ENCODE measurements around the gene NPC1L1. TPM values are rescaled to one million over a fixed set of nuclear protein-coding genes. Genes with fewer than 3 reads are reported as not detected.

NPC1L1 gene
- total RNA-seq, 1 experiment from 2014 or later: 0.04 TPM

DNA sequence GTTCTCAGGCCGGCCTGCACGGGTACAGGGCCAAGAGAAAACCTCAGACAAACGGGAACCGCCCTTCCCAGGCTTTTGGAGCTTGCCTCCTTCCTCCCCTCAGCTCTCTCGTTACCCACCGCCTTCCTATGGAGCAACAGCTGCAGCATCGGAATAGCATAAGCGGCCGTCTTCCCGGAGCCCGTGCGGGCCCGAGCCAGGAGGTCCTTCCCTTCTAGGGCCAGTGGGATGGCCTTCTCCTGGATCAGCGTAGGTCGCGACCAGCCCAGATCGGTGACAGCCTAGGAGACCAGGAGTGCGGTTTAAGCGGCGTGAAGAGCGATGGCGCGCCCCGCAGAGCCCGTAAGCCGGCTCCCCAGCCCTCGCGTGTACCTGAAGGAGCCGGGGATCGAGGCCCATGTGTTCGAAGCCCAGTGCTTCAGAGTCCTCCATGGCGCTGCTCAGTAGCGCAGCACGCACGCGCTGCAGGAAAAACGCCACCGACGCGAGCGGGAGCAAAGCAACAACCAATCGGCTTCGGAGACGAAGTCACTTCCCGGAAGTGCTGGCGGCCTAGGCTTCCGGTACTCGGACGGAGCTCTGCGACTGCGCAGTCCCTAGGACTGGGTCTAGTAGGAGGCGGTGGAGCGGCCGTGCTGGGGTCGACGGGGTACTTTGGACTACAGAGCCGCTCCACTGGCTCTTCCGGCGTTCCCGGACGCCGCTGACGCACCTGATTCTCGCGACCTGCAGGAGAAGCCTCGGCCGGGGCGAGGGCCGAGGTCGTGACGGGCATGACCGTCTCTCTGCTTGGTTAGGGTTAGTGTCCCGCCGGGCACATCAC lies 32.5 kb upstream of the NPC1L1 start, which contains the start of gene DDX56:
DDX56 (minus strand) TSS at position 445 of the 823 bp plus-strand sequence; CDS start at position 432, 13 bp downstream.
- Histone ChIP-seq H4K20me1 (ENCODE audit: low read length) (no peaks in the 10 kb centered on the region), H3K4me2 (ENCODE audit: low read length) (peak within 1 kb of the TSS; percentile 96), H3K27me3 (ENCODE audit: low read length) (no peaks in the 10 kb centered on the region), H2AFZ (ENCODE audit: low read length) (peak within 1 kb of the TSS; percentile 74), H3K4me1 (ENCODE audit: insufficient read depth, low read length) (peaks cover 26% of the 10 kb centered on the region), H3K27ac (ENCODE audit: low read length) (peak within 1 kb of the TSS; percentile 66), H3K9ac (ENCODE audit: low read length) (peak within 1 kb of the TSS; percentile 97), H3K36me3 (ENCODE audit: low read depth, low read length) (peaks cover 49% of the 10 kb centered on the region), H3K9me3 (ENCODE audit: low read length) (no peaks in the 10 kb centered on the region), H3K4me3 (ENCODE audit: low read length) (peak within 1 kb of the TSS; percentile 91), H3K9me2 (replicated peaks; ENCODE audit: low read length) (no peaks in the 10 kb centered on the region), H3K79me2 (ENCODE audit: low read length) (peaks cover 61% of the 10 kb centered on the region), H3F3A (ENCODE audit: low read length, unreplicated experiment) (no peaks in the 10 kb centered on the region)
- no peak for TF ChIP-seq EZH2phosphoT487 (IDR thresholded peaks at IDR 0.05; ENCODE audit: borderline replicate concordance, low read length)
- no peak for TF ChIP-seq EZH2 (IDR thresholded peaks at IDR 0.05; ENCODE audit: low read length, unreplicated experiment)
- DNase-seq (peak; percentile 96), ATAC-seq (peak; percentile 95)
- ChIA-PET CTCF (interaction anchor here (0.6 to 1.0 kb wide), 3 partner anchors 8 to 35 kb away, joined by 3 to 6 read pairs (median 5); no protein-coding TSS in a partner anchor), POLR2A (ENCODE audit: unreplicated experiment) (interaction anchor here (0.7 to 1.0 kb wide), 2 partner anchors 9 to 60 kb away, joined by 3 to 5 read pairs; partner anchors contain the start of gene TMED4)
- intact Hi-C loops (cut with micrococcal nuclease): no loop called here
- BruUV-seq (replicated peaks): no TSS peak

- Histone ChIP-seq H3K9ac (ENCODE audit: low read length) (peak overlapping the region; percentile 97), H3K4me2 (ENCODE audit: low read length) (peak overlapping the region; percentile 96), H2AFZ (ENCODE audit: low read length) (no peak overlapping the region), H3K9me3 (ENCODE audit: low read length) (no peaks in the 10 kb centered on the region), H4K20me1 (ENCODE audit: low read length) (no peaks in the 10 kb centered on the region), H3K27me3 (ENCODE audit: low read length) (no peaks in the 10 kb centered on the region), H3K79me2 (ENCODE audit: low read length) (peaks cover 56% of the 10 kb centered on the region), H3K9me2 (replicated peaks; ENCODE audit: low read length) (no peaks in the 10 kb centered on the region), H3F3A (ENCODE audit: low read length, unreplicated experiment) (no peaks in the 10 kb centered on the region), H3K4me1 (ENCODE audit: insufficient read depth, low read length) (peaks cover 26% of the 10 kb centered on the region), H3K27ac (ENCODE audit: low read length) (peak overlapping the region; percentile 66), H3K4me3 (ENCODE audit: low read length) (peak overlapping the region; percentile 91), H3K36me3 (ENCODE audit: low read depth, low read length) (peaks cover 53% of the 10 kb centered on the region)
- no TSS peak for BruUV-seq (replicated peaks)
- no peak for TF ChIP-seq EZH2 (IDR thresholded peaks at IDR 0.05; ENCODE audit: low read length, unreplicated experiment)
- no peak for DNase-seq
- ChIA-PET POLR2A (ENCODE audit: unreplicated experiment) (interaction anchor here (0.5 to 0.8 kb wide), 2 partner anchors 9 to 12 kb away, joined by 3 to 6 read pairs; partner anchors contain the start of gene TMED4), CTCF (no interaction called here)
- no peak for ATAC-seq
- intact Hi-C loops (cut with micrococcal nuclease): no loop called here
These were observed 31.6 kb upstream of the NPC1L1 start for GRCh38 chr7:44572771-44573170.

- intact Hi-C loops (cut with micrococcal nuclease): loop anchor here (5.0 kb wide), 1 partner anchor 83 kb away; no protein-coding TSS in a partner anchor
- CTCF ChIA-PET: no interaction called here
- peaks cover 63% of the 10 kb centered on the region for H3K36me3 ChIP-seq (ENCODE audit: low read depth, low read length)
- POLR2A ChIA-PET (ENCODE audit: unreplicated experiment): no interaction called here
- H3K9me3 ChIP-seq (ENCODE audit: low read length): no peaks in the 10 kb centered on the region
- ATAC-seq (no peak), DNase-seq (no peak)
- no peak for TF ChIP-seq EZH2 (IDR thresholded peaks at IDR 0.05; ENCODE audit: low read length, unreplicated experiment)
- no peak overlapping the region for H3K27ac ChIP-seq (ENCODE audit: low read length)
- H3K9me2 ChIP-seq (replicated peaks; ENCODE audit: low read length): no peaks in the 10 kb centered on the region
- peaks cover 52% of the 10 kb centered on the region for H3K79me2 ChIP-seq (ENCODE audit: low read length)
- no peak overlapping the region for H3K4me3 ChIP-seq (ENCODE audit: low read length)
- no peak overlapping the region for H2AFZ ChIP-seq (ENCODE audit: low read length)
- H4K20me1 ChIP-seq (ENCODE audit: low read length): peaks cover 4% of the 10 kb centered on the region; the same call in 1 of the 2 replicates
- H3K9ac ChIP-seq (ENCODE audit: low read length): no peak overlapping the region
- H3K4me2 ChIP-seq (ENCODE audit: low read length): no peak overlapping the region
- no TSS peak for BruUV-seq (replicated peaks)
- no peaks in the 10 kb centered on the region for H3K27me3 ChIP-seq (ENCODE audit: low read length)
- H3F3A ChIP-seq (ENCODE audit: low read length, unreplicated experiment): no peaks in the 10 kb centered on the region
- peaks cover 23% of the 10 kb centered on the region for H3K4me1 ChIP-seq (ENCODE audit: insufficient read depth, low read length)
These were observed 28.8 kb upstream of the NPC1L1 start for GRCh38 chr7:44569959-44570358.
